Large intestine (tissue), 3 donors: ENCODE results near the gene TMPO. TPM values are rescaled to one million over a fixed set of nuclear protein-coding genes. Genes with fewer than 3 reads are reported as not detected.
"Not testable (repeated sequence)": the region's sequence is repeated elsewhere in the genome, so short reads cannot be mapped to it uniquely, and the experiment has no call there.

Experiments
- DNase-seq, 2 donors: peaks; one replicate each; pipeline versions ENCODE4 v3.0.0 to v3.0.0-alpha.2; 2013
- H3K27ac ChIP-seq: one replicate; pipeline ENCODE4 v1.5.1; 2013; ENCODE audit warnings: low read length
- H3K27me3 ChIP-seq: 2 replicates; pipeline ENCODE4 v1.6.1; 2013; ENCODE audit warnings: low read length; ENCODE audit not compliant: control insufficient read depth, insufficient read depth
- H3K36me3 ChIP-seq: 2 replicates; pipeline ENCODE4 v1.6.1; 2013; ENCODE audit warnings: low read length; ENCODE audit not compliant: control insufficient read depth, insufficient read depth
- H3K4me1 ChIP-seq: one replicate; pipeline ENCODE4 v1.6.1; 2013; ENCODE audit warnings: low read length; ENCODE audit not compliant: control insufficient read depth, insufficient read depth
- H3K4me3 ChIP-seq: one replicate; pipeline ENCODE4 v1.5.1; 2013; ENCODE audit warnings: low read length
- H3K9me3 ChIP-seq: one replicate; pipeline ENCODE4 v1.6.1; 2013; ENCODE audit warnings: mild to moderate bottlenecking, low read depth, low read length, moderate library complexity; ENCODE audit not compliant: control insufficient read depth
- WGBS: methylation state at CpG from one replicate; pipeline ENCODE4 v1.1.5; 2013; ENCODE audit warnings: low lambda C conversion rate; ENCODE audit not compliant: insufficient coverage; 5-methylcytosine and 5-hydroxymethylcytosine counted together
- polyA plus RNA-seq: library from polyadenylated mRNA; unstranded; fragments of 120-200 nt; gene quantifications from one replicate; pipeline ENCODE4 v1.2.1, GENCODE V29; 2013

The TMPO gene
- polyA plus RNA-seq, 1 donor = 100 TPM

- Histone ChIP-seq H3K4me3 (peak overlapping the region; percentile 84), H3K4me1 (peaks cover 4% of the 10 kb centered on the region), H3K27ac (peak overlapping the region; percentile 95), H3K36me3 (peaks cover 33% of the 10 kb centered on the region), H3K27me3 (no peaks in the 10 kb centered on the region), H3K9me3 (no peaks in the 10 kb centered on the region)
- 20% methylated on average over 1 of the region's 35 CpGs for WGBS
- peak; percentile 52 to 75 for DNase-seq
Measured at GRCh38 chr12:98594050-98594835, 78.9 kb downstream of the TMPO start.

- 80% methylated on average over 1 of the region's 3 CpGs for WGBS
- DNase-seq = peak; percentile 31 to 59
- H3K36me3 ChIP-seq = peaks cover 44% of the 10 kb centered on the region
- peaks cover 4% of the 10 kb centered on the region for H3K4me1 ChIP-seq
- peak overlapping the region; percentile 84 for H3K4me3 ChIP-seq
- H3K27me3 ChIP-seq = no peaks in the 10 kb centered on the region
- peak overlapping the region; percentile 95 for H3K27ac ChIP-seq
- H3K9me3 ChIP-seq = no peaks in the 10 kb centered on the region
Measured at GRCh38 chr12:98595243-98595988, 80.0 kb downstream of the TMPO start.

- H3K27ac ChIP-seq, H3K9me3 ChIP-seq, H3K27me3 ChIP-seq, H3K4me3 ChIP-seq, DNase-seq, H3K4me1 ChIP-seq: not testable (repeated sequence)
- H3K36me3 ChIP-seq = peaks cover 58% of the 10 kb centered on the region
- no CpG with 5 or more reads among the region's 5 CpGs for WGBS
Measured at GRCh38 chr12:98597313-98597712, 81.9 kb downstream of the TMPO start.

Other genes with a start within 250 kb of the TMPO start
- 521 TPM for gene SLC25A3, start 78.1 kb downstream of the TMPO start, polyA plus RNA-seq
- 10.8 TPM for gene IKBIP, start 129.2 kb downstream of the TMPO start, polyA plus RNA-seq
- 18.5 TPM for gene APAF1, start 129.7 kb downstream of the TMPO start, polyA plus RNA-seq